Esophagus squamous epithelium (tissue), 5 donors: Measurements from ENCODE around the gene MSH3. TPM values are rescaled to one million over a fixed set of nuclear protein-coding genes. Genes with fewer than 3 reads are reported as not detected.

Experiments used
- DNase-seq: peaks from one replicate; lab custom pipeline; 2025; lab: John Stamatoyannopoulos, UW
- H3K27ac ChIP-seq, 4 donors: fragments of 200-600 bp; sonication (generic); one replicate each; pipeline ENCODE4 v1.5.1; 2016 to 2019; ENCODE audit warnings: mild to moderate bottlenecking in 1 of 4
- H3K27me3 ChIP-seq, 4 donors: fragments of 200-600 bp; sonication (generic); 1 replicate in 3 of 4; 2 replicates in 1 of 4; pipeline versions ENCODE4 v1.5.1 to v1.6.0; 2017 to 2021; ENCODE audit warnings: antibody characterized with exemption in 1 of 4
- H3K36me3 ChIP-seq, 3 donors: fragments of 200-600 bp; sonication (generic); one replicate each; pipeline ENCODE4 v1.5.1; 2016 to 2019
- H3K4me1 ChIP-seq, 3 donors: fragments of 200-600 bp; sonication (generic); one replicate each; pipeline ENCODE4 v1.5.1; 2017 to 2019
- H3K4me3 ChIP-seq, 4 donors: fragments of 200-600 bp; sonication (generic); 1 replicate in 3 of 4; 2 replicates in 1 of 4; pipeline ENCODE4 v1.5.1; 2016 to 2019; ENCODE audit warnings: mild to moderate bottlenecking in 2 of 4, moderate library complexity in 1 of 4
- H3K9me3 ChIP-seq, 3 donors: fragments of 200-600 bp; sonication (generic); one replicate each; pipeline ENCODE4 v1.5.1; 2016 to 2019
- POLR2A ChIP-seq, 4 donors: fragments of 450-650 bp; IDR thresholded peaks; one replicate each; pipeline ENCODE4 v1.6.1; 2017; ENCODE audit warnings: antibody characterized with exemption in 4 of 4, mild to moderate bottlenecking in 4 of 4, moderate library complexity in 3 of 4
- WGBS, 2 donors: methylation state at CpG; one replicate each; pipeline ENCODE4 v1.1.5; 2018; 5-methylcytosine and 5-hydroxymethylcytosine counted together
- intact Hi-C: fragments of 100-400 bp; cut with DNase I; formaldehyde crosslinking; loops from one replicate; pipeline ENCODE4 v1.15.0; 2022
- total RNA-seq, 4 donors: library from RNA; depleted of rRNA; stranded (reverse); fragments of >200 nt; gene quantifications; one replicate each; pipeline ENCODE4 v1.1.0, GENCODE V29; 2016
- TF ChIP-seq, protein P1 (sequence below), 6 experiments: fragments of 450-650 bp in 4 of 6; fragments of 200-600 bp in 2 of 6; sonication (generic) in 2 of 6; IDR thresholded peaks; one replicate each; pipeline ENCODE4 v1.5.1; 2016 to 2019; ENCODE audit warnings: antibody characterized with exemption in 6 of 6, mild to moderate bottlenecking in 4 of 6, moderate library complexity in 4 of 6
- donor health status: DM: yes; HTN: yes; CAD: no.

MSH3 gene
- total RNA-seq, 4 donors from 2014 or later = 6.6 to 12.5 (median 11.6) TPM

DNA sequence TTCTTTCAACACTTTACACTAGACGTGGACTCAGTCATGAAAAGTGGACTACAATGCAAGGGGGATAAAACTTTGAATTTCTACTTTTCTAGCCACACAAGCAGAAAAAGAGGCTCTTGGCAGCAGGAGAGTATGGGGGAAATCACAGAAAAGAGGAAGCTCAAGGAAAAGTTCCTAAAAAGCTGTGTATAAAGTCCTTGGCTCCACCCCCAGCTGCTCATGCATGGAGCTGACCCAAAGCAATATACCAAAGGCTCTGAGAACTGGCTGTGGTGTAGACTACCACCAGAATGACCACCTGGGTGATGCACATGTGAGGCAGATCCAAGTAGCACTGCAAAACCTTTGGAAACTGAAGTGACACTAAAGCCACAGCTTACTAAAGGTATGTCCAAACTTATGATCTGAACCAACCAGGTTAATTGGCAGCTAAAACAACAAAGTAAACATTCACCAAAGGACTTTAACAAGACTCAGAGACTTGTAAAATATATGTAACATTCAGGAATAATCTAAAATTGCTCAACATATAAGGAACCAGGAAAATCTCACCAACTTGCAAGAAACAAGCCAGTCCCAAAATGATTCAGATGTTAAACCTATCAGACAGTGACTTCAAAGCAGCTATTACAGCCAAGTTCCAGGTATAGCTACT is 250.2 kb downstream of the MSH3 start:
- Histone ChIP-seq H3K9me3 (peaks cover 0 to 12% (median 0%) of the 10 kb centered on the region in 3 donors), H3K27me3 (no peaks in the 10 kb centered on the region), H3K4me3 (no peak overlapping the region), H3K27ac (no peak overlapping the region), H3K4me1 (no peaks in the 10 kb centered on the region), H3K36me3 (no peaks in the 10 kb centered on the region)
- WGBS, 2 donors = 40 to 57% methylated on average over 1 of the region's 1 CpG
- TF ChIP-seq, protein P1, sequence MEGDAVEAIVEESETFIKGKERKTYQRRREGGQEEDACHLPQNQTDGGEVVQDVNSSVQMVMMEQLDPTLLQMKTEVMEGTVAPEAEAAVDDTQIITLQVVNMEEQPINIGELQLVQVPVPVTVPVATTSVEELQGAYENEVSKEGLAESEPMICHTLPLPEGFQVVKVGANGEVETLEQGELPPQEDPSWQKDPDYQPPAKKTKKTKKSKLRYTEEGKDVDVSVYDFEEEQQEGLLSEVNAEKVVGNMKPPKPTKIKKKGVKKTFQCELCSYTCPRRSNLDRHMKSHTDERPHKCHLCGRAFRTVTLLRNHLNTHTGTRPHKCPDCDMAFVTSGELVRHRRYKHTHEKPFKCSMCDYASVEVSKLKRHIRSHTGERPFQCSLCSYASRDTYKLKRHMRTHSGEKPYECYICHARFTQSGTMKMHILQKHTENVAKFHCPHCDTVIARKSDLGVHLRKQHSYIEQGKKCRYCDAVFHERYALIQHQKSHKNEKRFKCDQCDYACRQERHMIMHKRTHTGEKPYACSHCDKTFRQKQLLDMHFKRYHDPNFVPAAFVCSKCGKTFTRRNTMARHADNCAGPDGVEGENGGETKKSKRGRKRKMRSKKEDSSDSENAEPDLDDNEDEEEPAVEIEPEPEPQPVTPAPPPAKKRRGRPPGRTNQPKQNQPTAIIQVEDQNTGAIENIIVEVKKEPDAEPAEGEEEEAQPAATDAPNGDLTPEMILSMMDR (IDR thresholded peaks at IDR 0.05) = no peak
- no peak for TF ChIP-seq POLR2A (IDR thresholded peaks at IDR 0.05)
- no peak for DNase-seq
- intact Hi-C loops = no loop called here

DNA sequence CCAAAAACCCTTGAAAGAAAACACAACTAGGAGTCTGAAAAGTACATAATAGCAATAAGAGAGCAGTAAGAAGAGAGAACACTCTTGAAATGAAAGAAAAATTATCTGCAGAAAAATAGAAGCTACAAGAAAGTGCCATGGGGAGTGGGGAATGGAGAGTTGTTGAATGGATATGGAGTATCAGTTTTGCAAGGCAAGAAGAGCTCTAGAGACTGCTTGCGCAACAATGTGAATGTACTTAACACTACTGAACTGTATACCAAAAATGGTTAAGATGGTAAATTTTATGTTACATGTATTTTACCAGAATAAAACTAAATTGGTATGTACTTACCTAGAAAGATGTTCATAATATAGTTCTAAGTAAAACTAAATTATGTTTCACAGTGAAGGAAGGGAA is 251.0 kb downstream of the MSH3 start:
- TF ChIP-seq, protein P1 (IDR thresholded peaks at IDR 0.05) = no peak
- TF ChIP-seq POLR2A (IDR thresholded peaks at IDR 0.05) = no peak
- H3K36me3 ChIP-seq = no peaks in the 10 kb centered on the region
- 41 to 90% methylated on average over 1 of the region's 1 CpG for WGBS, 2 donors
- peaks cover 0 to 12% (median 0%) of the 10 kb centered on the region in 3 donors for H3K9me3 ChIP-seq
- no peak for DNase-seq
- no peaks in the 10 kb centered on the region for H3K4me1 ChIP-seq
- no peak overlapping the region for H3K27ac ChIP-seq
- intact Hi-C loops = no loop called here
- H3K27me3 ChIP-seq = no peaks in the 10 kb centered on the region
- H3K4me3 ChIP-seq = no peak overlapping the region

DNA sequence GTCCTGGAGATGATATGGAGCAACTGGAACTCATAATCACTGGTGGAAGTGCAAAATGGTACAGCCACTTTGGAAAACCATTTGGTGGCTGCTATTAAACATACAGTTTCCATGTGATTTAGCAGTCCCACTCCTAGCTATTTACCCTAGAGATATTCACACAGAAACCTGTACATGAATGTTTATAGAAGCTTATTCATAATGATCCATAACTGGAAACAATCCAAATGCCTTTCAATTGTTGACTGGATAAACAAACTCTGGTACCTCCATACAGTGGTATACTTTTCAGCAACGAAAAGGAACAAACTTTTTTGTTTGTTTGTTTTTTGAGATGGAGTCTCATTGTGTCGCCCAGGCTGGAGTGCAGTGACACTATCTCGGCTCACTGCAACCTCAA is 258.0 kb downstream of the MSH3 start:
- Histone ChIP-seq H3K27me3 (no peaks in the 10 kb centered on the region), H3K36me3 (no peaks in the 10 kb centered on the region), H3K4me1 (no peaks in the 10 kb centered on the region), H3K4me3 (no peak overlapping the region), H3K9me3 (no peaks in the 10 kb centered on the region), H3K27ac (no peak overlapping the region)
- TF ChIP-seq POLR2A (IDR thresholded peaks at IDR 0.05) = no peak
- TF ChIP-seq, protein P1 (IDR thresholded peaks at IDR 0.05) = no peak
- DNase-seq = no peak
- intact Hi-C loops = no loop called here
- WGBS, 2 donors = 80 to 81% methylated on average over 3 of the region's 3 CpGs

DNA sequence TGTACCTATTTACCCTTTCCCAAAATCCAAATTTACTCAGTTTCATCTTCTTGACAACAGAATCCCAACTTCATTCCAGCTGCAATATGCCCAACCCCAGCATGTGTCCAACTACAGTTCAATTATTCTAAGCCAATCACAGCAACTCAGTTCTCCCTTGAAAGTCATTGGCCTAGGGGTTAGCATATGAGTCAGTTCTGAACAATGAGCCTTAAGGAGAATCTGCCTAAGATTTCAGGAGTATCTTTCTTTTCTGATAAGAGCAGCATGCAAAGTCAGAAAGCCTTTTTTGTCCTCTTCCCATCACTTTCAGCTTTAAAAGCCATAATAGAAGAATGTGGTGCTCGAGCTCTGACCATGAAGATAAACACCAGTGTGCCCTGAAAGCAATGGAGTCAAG is 261.3 kb downstream of the MSH3 start:
- TF ChIP-seq POLR2A (IDR thresholded peaks at IDR 0.05) = no peak
- TF ChIP-seq, protein P1 (IDR thresholded peaks at IDR 0.05) = no peak
- Histone ChIP-seq H3K4me3 (no peak overlapping the region), H3K27me3 (no peaks in the 10 kb centered on the region), H3K27ac (no peak overlapping the region), H3K9me3 (no peaks in the 10 kb centered on the region), H3K4me1 (no peaks in the 10 kb centered on the region), H3K36me3 (no peaks in the 10 kb centered on the region)
- DNase-seq = no peak
- WGBS, 2 donors = 70 to 71% methylated on average over 1 of the region's 1 CpG
- intact Hi-C loops = no loop called here

DNA sequence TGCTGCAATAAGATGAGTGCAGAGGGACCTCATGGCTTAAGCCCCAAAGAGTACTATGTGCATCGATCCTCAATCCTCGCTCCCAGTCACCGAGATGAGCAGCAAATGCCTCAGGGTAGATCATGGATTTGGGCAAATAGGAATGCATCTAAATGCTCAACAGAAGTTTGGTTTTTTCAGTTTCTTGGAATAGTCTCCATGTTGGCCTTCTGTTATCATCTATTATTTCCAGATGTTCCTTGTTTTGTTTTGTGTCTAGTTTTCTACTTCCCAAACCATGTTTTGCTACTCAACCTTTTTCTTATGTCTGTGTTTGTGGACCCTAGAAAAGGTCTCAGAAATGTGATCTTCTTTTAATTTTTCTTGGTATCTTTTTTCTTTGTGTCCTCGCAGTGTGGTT is 262.2 kb downstream of the MSH3 start:
- no peaks in the 10 kb centered on the region for H3K27me3 ChIP-seq
- no peaks in the 10 kb centered on the region for H3K36me3 ChIP-seq
- no peak for DNase-seq
- no peak overlapping the region for H3K4me3 ChIP-seq
- intact Hi-C loops = no loop called here
- WGBS, 2 donors = 77 to 99% methylated on average over 4 of the region's 4 CpGs
- no peak overlapping the region for H3K27ac ChIP-seq
- no peaks in the 10 kb centered on the region for H3K4me1 ChIP-seq
- H3K9me3 ChIP-seq = no peaks in the 10 kb centered on the region
- TF ChIP-seq, protein P1 (IDR thresholded peaks at IDR 0.05) = no peak
- TF ChIP-seq POLR2A (IDR thresholded peaks at IDR 0.05) = no peak
